BE2C (cell line): ENCODE measurements around the gene MPLKIP.

Experiments used
- DNase-seq: peaks from one replicate; pipeline ENCODE4 v3.0.0-alpha.2; 2020
- H3K27me3 ChIP-seq: fragments of 250-450 bp; sonication (Bioruptor Pico); 2 replicates; pipeline ENCODE4 v1.5.1; 2020; ENCODE audit warnings: mild to moderate bottlenecking
- H3K36me3 ChIP-seq: fragments of 250-450 bp; sonication (Bioruptor Pico); 2 replicates; pipeline ENCODE4 v1.5.1; 2020; ENCODE audit warnings: mild to moderate bottlenecking
- H3K4me1 ChIP-seq: fragments of 250-450 bp; sonication (Bioruptor Pico); 2 replicates; pipeline ENCODE4 v1.5.1; 2020
- H3K4me3 ChIP-seq: 2 replicates; pipeline ENCODE4 v1.5.1; 2011; ENCODE audit warnings: low read depth, low read length
- H3K9me3 ChIP-seq: fragments of 250-450 bp; sonication (Bioruptor Pico); 2 replicates; pipeline ENCODE4 v1.5.1; 2020
- TF ChIP-seq, protein P1 (sequence below): IDR thresholded peaks from 2 replicates; pipeline ENCODE4 v1.5.1; 2012; ENCODE audit warnings: mild to moderate bottlenecking, low read depth, low read length

The MPLKIP gene

DNA sequence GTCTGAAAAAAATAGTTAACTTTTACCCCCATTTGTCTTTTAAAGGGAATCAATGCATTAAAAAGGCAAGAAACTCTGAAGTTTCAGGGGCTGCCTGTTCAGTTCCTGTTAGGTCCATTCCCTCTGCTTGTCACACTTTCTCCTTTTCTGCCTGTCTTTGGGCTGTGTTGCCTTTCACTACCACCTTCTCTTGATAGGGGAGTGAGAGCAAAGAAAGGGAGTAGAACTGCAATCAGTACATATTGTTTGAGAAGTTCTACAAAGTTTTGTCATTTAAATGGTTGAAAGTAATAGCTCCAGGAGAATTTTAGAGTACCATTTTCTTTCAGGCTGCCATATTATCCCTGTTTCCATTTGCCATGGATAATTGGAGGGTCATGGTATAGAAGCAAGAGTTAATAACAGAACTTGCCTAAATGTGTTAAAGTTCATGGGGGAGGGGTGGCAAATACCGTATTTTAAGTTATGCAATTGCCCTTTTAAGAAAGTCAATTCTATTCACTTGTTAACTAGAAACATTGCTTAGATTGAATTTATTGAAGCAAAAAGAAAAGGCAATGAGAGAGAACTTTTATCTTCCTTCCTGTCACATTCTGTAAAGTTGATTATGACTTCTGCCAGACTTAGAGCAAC lies 38.6 kb downstream of the MPLKIP start:
- TF ChIP-seq, protein P1, sequence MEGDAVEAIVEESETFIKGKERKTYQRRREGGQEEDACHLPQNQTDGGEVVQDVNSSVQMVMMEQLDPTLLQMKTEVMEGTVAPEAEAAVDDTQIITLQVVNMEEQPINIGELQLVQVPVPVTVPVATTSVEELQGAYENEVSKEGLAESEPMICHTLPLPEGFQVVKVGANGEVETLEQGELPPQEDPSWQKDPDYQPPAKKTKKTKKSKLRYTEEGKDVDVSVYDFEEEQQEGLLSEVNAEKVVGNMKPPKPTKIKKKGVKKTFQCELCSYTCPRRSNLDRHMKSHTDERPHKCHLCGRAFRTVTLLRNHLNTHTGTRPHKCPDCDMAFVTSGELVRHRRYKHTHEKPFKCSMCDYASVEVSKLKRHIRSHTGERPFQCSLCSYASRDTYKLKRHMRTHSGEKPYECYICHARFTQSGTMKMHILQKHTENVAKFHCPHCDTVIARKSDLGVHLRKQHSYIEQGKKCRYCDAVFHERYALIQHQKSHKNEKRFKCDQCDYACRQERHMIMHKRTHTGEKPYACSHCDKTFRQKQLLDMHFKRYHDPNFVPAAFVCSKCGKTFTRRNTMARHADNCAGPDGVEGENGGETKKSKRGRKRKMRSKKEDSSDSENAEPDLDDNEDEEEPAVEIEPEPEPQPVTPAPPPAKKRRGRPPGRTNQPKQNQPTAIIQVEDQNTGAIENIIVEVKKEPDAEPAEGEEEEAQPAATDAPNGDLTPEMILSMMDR, result no peak
- H3K4me1 ChIP-seq, result peaks cover 4% of the 10 kb centered on the region; the same call in 1 of the 2 replicates
- no peaks in the 10 kb centered on the region for H3K9me3 ChIP-seq
- H3K36me3 ChIP-seq, result peaks cover 26% of the 10 kb centered on the region
- H3K27me3 ChIP-seq, result no peaks in the 10 kb centered on the region
- H3K4me3 ChIP-seq, result no peak overlapping the region
- DNase-seq, result no peak

GRCh38 chr7:40095230-40095629 lies 39.2 kb downstream of the MPLKIP start:
- H3K4me3 ChIP-seq, result no peak overlapping the region
- H3K9me3 ChIP-seq, result no peaks in the 10 kb centered on the region
- TF ChIP-seq, protein P1, result no peak
- H3K36me3 ChIP-seq, result peaks cover 26% of the 10 kb centered on the region
- no peaks in the 10 kb centered on the region for H3K27me3 ChIP-seq
- no peak for DNase-seq
- H3K4me1 ChIP-seq, result peaks cover 4% of the 10 kb centered on the region; the same call in 1 of the 2 replicates

- Histone ChIP-seq H3K4me1 (peaks cover 4% of the 10 kb centered on the region; the same call in 1 of the 2 replicates), H3K36me3 (peaks cover 32% of the 10 kb centered on the region), H3K27me3 (no peaks in the 10 kb centered on the region)
These were observed 40.6 kb downstream of the MPLKIP start for GRCh38 chr7:40093631-40094350.

GRCh38 chr7:40092182-40092581 lies 42.2 kb downstream of the MPLKIP start:
- Histone ChIP-seq H3K4me3 (no peak overlapping the region), H3K4me1 (peaks cover 4% of the 10 kb centered on the region; the same call in 1 of the 2 replicates), H3K27me3 (no peaks in the 10 kb centered on the region), H3K9me3 (no peaks in the 10 kb centered on the region), H3K36me3 (peaks cover 39% of the 10 kb centered on the region)
- DNase-seq, result no peak
- TF ChIP-seq, protein P1, result no peak

More at GRCh38 chr7:40093631-40094350, 40.6 kb downstream of the MPLKIP start:
- no peaks in the 10 kb centered on the region for H3K9me3 ChIP-seq
- H3K4me3 ChIP-seq, result no peak overlapping the region
- TF ChIP-seq, protein P1, result no peak
- no peak for DNase-seq

DNA sequence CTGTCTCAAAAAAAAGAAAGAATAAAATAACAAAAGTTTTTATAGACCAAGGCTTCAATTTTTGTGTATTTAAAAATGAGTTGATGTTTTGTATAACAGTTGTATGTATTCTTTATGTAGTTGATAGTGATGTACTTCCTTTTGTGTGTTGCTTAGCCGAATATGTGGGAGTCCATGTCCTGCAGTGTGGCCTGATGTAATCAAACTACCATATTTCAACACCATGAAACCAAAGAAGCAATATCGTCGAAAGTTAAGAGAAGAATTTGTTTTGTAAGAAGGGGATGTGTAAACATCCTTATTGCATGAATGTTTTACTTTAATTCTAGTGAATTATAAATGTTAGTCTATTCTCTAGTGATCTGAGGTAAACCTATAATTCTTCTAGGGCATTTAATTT lies 56.6 kb downstream of the MPLKIP start:
- Histone ChIP-seq H3K36me3 (peaks cover 5% of the 10 kb centered on the region), H3K27me3 (no peaks in the 10 kb centered on the region), H3K9me3 (no peaks in the 10 kb centered on the region), H3K4me3 (no peak overlapping the region), H3K4me1 (no peaks in the 10 kb centered on the region)
- DNase-seq, result no peak
- TF ChIP-seq, protein P1, result no peak
